Fibroblast of the aortic adventitia (primary cell): ENCODE data around the gene UPK3A. TPM values are rescaled to one million over a fixed set of nuclear protein-coding genes. Genes with fewer than 3 reads are reported as not detected.

Experiments
- DNase-seq: peaks from one replicate; pipeline ENCODE4 v3.0.0-alpha.2; 2010; ENCODE audit warnings: low read depth
- H3K4me3 ChIP-seq: 2 replicates; pipeline ENCODE4 v1.5.1; 2011; ENCODE audit warnings: low read depth, mild to moderate bottlenecking, control low read depth, low read length, moderate library complexity
- total RNA-seq: library from RNA; depleted of rRNA; stranded (reverse); fragments of >200 nt; gene quantifications from 2 replicates; pipeline ENCODE4 v1.2.3, GENCODE V29; 2012; ENCODE audit warnings: low replicate concordance
- TF ChIP-seq, protein P1 (sequence below): IDR thresholded peaks from 2 replicates; pipeline ENCODE4 v1.5.1; 2011; ENCODE audit warnings: mild to moderate bottlenecking, low read length, control low read depth, inconsistent platforms; ENCODE audit not compliant: insufficient read depth

The UPK3A gene
- total RNA-seq, 1 donor = not detected

DNA sequence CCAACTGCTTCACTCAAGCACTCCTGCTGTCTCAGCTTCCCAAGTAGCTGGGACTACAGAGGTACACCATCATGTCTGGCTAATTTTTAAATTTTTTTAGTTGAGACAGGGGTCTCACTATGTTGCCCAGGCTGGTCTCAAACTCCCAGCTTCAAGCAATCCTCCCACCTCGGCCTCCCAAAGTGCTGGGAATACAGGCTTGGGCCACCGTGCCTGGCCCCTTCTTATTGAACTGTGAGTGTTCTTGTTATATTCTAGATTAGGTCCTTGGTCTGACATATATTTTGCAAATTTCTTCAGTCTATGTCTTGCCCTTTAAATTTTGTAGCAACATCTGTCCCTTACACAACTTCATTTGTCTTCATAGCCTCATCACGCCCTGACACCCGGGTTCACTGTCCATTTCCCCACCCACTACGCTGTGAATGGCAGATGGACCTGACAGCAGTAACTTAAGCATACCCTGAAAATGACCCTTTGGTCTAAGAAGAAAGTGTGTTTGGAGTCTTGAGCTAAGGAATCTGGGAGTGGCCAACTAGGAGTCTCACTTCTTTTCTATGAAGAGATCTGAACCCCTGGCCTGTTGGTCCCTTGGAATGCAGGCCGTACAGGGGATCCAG is 20.8 kb downstream of the UPK3A start:
- DNase-seq = no peak
- TF ChIP-seq, protein P1, sequence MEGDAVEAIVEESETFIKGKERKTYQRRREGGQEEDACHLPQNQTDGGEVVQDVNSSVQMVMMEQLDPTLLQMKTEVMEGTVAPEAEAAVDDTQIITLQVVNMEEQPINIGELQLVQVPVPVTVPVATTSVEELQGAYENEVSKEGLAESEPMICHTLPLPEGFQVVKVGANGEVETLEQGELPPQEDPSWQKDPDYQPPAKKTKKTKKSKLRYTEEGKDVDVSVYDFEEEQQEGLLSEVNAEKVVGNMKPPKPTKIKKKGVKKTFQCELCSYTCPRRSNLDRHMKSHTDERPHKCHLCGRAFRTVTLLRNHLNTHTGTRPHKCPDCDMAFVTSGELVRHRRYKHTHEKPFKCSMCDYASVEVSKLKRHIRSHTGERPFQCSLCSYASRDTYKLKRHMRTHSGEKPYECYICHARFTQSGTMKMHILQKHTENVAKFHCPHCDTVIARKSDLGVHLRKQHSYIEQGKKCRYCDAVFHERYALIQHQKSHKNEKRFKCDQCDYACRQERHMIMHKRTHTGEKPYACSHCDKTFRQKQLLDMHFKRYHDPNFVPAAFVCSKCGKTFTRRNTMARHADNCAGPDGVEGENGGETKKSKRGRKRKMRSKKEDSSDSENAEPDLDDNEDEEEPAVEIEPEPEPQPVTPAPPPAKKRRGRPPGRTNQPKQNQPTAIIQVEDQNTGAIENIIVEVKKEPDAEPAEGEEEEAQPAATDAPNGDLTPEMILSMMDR = no peak
- H3K4me3 ChIP-seq = no peak overlapping the region

- no peak for DNase-seq
- TF ChIP-seq, protein P1 = no peak
- H3K4me3 ChIP-seq = no peak overlapping the region
These were observed 21.4 kb downstream of the UPK3A start for GRCh38 chr22:45306139-45306538.

GRCh38 chr22:45308391-45308956 is 23.7 kb downstream of the UPK3A start:
- no peak for DNase-seq
- TF ChIP-seq, protein P1 = no peak
- H3K4me3 ChIP-seq = no peak overlapping the region

- TF ChIP-seq, protein P1 = no peak
These were observed 24.2 kb downstream of the UPK3A start for GRCh38 chr22:45308957-45309421.

DNA sequence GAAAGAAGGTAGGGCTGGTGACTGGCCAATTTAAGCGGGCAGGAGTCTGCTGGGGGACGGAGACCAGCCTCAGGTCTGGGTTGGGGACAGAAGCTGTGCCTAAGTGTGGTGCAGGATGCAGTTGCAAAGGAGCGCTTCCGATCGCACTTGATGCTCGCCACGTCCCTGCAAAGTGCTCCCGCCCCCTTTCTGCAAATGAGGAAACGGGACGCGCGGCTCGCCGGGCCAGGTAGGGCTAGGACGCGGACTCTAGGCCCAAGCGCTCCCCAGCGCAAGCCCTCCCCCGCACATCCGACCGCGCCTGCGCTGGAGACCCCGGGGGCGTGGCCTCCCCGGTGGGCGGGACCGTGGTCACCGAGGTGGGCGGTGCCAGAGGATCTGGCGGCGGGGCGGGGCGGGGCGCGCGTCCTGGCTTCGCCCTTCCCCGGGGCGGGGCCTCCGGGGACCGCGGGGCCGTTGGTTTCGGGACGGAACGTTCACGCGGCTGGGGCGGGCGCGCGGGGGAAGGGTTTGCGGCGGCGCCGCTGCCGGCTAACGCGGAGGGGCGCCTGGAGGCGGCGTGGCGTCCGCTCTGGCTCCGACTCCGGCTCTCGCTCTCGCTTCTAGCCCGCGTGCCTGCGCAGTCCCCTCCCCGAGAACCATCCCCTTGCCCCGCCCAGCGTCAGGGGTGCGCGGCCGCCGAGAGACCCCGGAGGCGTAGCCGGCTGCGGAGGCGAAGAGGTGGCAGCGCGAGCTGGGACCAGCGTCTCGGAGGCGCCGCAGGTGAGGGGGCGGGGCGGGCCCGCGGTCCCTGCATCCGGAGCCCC is 24.9 kb downstream of the UPK3A start, which contains the start of gene FAM118A:
Gene FAM118A (plus strand): TSS at position 513 of the 806 bp plus-strand sequence. CDS start 12,446 bp downstream, outside the sequence.
- H3K4me3 ChIP-seq = peak within 1 kb of the TSS; percentile 80
- peak; percentile 89 for DNase-seq
- TF ChIP-seq, protein P1 = no peak

More at GRCh38 chr22:45308957-45309421, 24.2 kb downstream of the UPK3A start:
- DNase-seq = no peak
- H3K4me3 ChIP-seq = peak overlapping the region; percentile 63

GRCh38 chr22:45310331-45310976 is 25.7 kb downstream of the UPK3A start:
- TF ChIP-seq, protein P1 = no peak
- peak overlapping the region; percentile 80 for H3K4me3 ChIP-seq
- DNase-seq = no peak
